ENCODE measurements around the gene IQCM.

DNA sequence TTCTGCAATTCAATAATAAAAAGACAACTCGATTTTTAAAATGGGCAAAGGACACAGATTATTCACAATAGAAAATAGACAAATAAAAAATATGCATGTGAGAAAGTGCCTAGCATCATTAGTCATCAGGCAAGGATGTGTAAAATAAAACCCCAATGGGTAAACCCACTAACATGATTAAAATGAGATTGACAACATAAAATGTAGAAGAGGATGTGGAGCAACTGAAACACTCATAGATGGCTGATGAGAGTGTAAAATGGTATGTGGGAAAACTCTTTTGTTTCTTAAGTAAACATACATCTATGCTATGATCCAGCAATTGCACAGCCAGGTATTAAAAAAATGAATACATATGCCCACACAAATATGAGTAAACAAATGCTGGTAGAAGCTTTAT lies 177.6 kb downstream of the IQCM start:
- TF ChIP-seq, protein P1, sequence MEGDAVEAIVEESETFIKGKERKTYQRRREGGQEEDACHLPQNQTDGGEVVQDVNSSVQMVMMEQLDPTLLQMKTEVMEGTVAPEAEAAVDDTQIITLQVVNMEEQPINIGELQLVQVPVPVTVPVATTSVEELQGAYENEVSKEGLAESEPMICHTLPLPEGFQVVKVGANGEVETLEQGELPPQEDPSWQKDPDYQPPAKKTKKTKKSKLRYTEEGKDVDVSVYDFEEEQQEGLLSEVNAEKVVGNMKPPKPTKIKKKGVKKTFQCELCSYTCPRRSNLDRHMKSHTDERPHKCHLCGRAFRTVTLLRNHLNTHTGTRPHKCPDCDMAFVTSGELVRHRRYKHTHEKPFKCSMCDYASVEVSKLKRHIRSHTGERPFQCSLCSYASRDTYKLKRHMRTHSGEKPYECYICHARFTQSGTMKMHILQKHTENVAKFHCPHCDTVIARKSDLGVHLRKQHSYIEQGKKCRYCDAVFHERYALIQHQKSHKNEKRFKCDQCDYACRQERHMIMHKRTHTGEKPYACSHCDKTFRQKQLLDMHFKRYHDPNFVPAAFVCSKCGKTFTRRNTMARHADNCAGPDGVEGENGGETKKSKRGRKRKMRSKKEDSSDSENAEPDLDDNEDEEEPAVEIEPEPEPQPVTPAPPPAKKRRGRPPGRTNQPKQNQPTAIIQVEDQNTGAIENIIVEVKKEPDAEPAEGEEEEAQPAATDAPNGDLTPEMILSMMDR (IDR thresholded peaks at IDR 0.05): no peak
- no peak for TF ChIP-seq POLR2AphosphoS5 (IDR thresholded peaks at IDR 0.05; ENCODE audit: low read depth, low read length)
- TF ChIP-seq TCF7L2 (IDR thresholded peaks at IDR 0.05; ENCODE audit: low read depth, low read length): no peak
- no peak for TF ChIP-seq SIN3A (IDR thresholded peaks at IDR 0.05; ENCODE audit: borderline replicate concordance, insufficient read depth, low read depth, low read length)
